HG02763 (cell line): Measurements from ENCODE around the gene ASCL2.
"Not testable (repeated sequence)": the region's sequence is repeated elsewhere in the genome, so short reads cannot be mapped to it uniquely, and the experiment has no call there.

Experiments
- ATAC-seq: cut with Tn5 transposase; IDR thresholded peaks from one replicate; pipeline ENCODE4 v1.9.1; 2021; ENCODE audit warnings: mild to moderate bottlenecking, moderate library complexity; ENCODE audit not compliant: unreplicated experiment

ASCL2 gene

DNA sequence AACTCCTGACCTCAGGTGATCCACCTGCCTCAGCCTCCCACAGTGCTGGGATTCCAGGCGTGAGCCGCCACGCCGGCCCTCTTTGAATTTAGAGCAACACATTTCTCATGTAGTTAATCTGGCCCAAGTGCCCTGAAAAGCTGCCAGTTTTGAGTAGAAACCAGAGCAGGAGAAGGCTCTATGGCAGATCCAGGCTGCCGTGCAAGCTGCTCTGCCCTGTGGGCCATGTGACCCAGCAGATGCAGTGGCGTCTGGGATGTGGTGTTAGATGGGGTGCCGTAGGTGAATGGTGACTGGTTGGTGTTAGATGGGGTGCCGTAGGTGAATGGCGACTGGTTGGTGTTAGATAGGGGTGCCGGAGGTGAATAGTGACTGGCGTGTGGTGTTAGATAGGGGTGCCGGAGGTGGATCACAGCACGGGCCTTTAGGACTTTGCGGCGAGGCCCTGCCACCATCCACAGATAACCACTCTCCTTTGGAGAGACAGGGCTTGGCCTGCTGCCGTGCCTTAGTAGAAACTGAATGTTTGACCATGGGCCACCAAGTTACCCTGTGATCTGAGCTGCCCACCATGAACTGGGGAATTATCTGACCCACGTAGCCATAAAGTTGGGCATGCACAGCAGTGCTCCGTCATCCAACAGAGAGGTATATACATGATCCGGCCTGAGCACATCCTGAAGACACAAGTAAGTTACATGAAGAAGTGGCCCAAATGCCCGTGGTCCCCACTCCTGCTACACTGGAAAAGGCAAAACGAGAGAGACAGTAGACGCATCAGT is 32.7 kb downstream of the ASCL2 start:
- no peak for ATAC-seq

DNA sequence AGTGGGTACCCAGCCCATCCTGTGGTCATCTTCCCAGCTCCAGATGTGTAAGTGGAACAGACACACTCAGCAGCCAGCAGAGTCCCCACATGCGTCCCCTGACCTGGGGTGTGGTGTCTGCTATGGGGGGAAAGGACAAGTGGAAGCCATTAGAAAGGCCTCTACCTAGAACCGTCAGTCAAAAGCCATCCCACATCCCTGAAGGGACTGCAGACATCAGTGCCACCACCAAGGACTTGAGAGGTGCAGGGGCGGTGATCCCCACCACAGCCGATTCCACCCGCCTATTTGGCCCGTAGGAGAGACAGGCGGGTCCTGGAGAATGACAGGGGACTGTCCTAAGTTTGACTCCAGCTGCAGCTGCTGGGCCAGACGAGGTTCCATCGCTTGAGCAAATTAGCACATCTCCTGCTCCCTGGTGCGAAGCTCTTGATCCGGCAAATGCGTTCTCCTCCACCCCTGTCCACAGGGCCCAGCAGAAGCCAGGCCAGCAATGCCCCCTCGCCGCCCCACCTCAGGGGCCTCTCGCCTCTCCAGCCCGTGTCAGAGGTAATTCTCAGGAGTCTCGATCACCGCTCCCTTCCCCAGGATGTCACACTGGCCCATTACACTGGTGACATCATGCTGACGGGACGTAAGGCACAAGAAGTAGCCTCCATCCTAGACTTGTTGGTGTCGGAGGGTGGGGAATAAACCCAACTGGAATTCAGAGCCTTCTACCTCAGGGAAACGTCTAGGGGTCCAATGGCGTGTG is 33.8 kb downstream of the ASCL2 start:
- ATAC-seq, result not testable (repeated sequence)

DNA sequence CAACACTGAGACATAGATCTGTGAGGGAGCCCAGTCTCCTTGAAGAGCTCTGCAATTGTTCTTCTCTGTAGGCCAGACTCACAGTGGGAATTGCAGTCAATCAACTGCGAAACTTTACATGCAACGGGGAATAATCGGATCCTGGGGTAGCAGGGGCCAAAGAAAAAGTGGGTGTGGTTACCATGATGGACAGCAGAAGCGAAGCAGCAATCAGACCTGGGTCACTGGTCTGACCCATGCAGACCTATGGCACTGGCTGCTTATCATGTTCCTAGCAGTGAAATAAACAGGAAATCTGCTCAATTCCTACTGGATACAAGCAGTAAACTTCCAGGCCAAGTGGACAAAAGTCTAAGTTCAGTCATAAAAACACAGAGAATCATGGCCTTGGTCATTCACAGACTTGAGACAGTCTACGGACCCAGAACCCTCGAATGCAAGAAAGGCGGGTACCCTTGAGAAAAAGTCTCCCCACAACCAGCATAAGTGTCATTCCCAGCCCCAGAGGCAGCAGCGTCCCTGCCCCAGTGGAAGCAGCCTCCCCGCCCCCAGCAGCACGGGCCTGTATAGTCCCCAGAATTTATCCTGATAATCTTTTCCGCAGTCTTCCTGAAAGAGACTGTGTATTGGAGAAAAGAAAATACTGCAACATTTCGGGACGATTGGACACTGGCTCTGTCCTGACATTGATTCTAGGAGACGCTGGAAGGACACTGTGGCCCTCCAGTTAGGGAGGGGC is 34.6 kb downstream of the ASCL2 start:
- ATAC-seq, result no peak

DNA sequence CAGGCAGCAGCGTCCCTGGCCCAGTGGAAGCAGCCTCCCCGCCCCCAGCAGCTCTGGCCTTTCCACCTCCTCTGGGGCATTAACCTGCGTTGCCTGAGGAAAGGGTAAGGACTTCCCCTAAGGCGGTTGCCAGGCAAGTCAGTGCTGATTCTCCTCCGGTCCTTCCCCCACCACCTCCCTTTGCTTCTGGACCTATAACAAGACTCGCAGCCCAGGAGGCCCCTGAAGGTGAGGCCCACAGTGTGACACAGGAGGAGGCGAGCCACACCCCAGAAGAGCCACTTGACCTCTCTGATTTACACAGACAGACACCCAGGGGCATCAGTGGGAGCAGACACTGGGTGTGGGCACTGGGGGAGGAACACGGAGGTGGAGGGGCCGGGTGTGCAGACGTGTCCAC is 35.4 kb downstream of the ASCL2 start:
- no peak for ATAC-seq

DNA sequence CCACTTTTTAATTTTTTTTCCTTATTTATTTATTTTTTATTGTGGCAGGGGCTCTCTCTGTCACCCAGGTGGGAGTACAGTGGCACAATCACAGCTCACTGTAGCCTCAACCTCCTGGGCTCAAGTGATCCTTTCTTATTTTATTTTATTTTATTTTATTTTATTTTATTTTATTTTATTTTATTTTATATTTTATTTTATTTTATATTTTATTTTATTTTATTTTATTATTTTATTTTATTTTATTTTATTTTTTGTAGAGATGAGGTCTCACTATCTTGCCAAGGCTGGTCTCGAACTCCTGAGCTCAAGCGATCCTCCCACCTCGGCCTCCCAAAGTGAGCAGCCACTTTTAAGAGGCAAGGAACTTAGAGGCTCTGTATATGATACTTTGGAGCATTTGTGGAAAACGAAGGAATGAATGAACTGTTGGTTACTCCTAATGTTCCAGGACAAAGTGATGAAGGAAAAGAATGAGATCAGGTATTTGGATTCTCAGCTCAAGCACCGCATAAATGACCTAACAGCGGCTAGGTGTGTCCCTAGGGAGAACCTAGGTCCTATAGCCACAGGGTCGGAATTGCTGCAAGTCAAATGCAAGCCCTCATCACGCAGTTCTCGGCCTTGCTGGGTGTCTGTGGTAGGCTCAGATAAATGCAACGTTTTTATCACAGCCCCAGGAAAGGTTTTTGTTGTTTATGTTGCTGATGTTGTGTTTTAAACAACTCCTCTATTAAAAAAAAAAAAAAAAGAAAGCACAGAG is 36.5 kb downstream of the ASCL2 start:
- ATAC-seq, result no peak

DNA sequence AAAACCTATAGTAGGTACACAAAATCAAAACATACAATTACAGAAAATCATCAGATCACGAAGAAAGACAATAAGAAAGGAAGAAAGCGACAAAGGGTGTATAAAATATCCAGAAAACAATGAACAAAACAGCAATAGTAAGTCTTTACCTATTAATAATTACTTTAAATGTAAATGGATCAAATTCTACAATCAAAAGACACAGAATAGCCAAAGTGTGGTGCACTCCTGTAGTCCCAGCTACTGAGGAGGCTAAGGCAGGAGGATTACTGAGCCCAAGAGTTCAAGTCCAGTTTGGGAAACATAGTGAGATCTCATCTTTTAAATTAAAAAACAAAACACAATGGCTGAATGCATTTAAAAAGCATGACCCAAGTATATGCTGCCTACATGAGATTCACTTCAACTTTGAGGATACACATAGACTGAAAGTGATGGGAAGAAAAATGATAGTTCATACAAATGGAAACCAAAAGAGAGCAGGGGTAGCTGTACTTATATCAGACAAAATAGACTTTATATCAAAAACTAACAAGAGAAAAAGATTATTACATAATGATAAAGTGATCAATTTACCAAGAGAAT is 40.6 kb downstream of the ASCL2 start:
- ATAC-seq, result no peak

DNA sequence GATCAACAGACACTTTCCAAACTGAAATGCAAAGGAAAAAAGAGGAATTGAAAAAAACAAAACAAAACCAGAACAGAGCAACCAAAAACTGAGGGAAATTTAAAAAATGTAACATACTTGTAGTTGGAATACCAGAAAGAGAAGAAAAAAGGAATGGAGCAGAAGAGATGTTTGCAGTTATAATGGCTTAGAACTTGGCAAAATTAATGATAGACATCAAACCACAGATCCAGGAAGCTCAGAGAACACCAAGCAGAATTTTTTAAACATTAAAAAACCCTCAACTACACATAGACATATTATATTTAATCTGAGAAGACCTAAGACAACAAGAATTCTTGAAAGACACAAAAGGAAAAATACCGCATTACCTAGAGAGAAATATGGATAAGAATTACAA is 46.1 kb downstream of the ASCL2 start:
- no peak for ATAC-seq

DNA sequence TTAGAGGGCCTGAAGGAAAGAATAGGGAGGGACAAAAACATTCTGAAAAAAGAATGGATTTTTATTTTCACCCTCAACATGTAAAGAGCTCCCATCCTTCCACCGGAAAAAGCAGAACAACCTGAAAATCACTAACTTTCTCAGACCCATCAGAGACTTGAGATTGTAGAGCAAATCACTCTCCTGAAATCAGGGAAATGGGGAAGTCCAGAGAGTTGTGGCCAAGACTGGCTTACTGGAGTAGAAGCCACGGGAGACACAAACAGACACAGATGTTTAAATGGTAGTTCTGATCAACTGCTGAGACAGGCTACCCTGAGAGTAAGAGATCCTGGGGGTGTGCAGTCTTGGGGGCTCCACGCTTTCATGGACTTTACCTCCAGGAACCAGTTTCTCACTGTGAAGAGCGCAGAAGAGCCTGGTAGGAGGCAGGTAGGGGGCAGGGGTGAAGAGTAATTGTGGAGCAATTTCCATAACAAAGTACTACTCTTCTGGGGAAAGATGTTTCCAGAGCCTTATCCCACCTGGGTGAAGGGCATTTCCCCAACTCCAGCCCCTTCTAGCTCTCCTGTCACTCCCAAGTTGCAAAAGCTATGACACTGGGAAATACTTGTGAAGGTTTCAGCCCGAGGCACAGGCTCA is 47.1 kb downstream of the ASCL2 start:
- no peak for ATAC-seq

DNA sequence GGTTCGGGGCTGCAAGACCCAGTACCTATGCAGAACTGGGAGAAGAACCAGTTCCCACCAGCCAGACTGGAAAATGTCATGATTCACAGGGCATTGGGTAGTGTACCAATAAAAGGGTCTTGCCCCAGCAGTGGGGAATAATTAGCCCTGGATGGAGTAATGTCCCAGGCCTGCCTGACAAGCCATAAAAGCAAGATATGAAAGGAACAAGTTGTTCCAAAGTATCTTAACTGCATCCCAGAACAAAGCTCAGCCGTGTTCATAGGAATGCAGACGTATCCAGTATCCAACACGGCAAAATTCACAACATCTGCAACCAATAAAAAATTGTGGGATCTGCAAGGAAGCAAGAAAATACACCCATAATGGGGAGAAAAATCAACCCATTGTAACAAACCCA is 47.9 kb downstream of the ASCL2 start:
- ATAC-seq, result no peak

DNA sequence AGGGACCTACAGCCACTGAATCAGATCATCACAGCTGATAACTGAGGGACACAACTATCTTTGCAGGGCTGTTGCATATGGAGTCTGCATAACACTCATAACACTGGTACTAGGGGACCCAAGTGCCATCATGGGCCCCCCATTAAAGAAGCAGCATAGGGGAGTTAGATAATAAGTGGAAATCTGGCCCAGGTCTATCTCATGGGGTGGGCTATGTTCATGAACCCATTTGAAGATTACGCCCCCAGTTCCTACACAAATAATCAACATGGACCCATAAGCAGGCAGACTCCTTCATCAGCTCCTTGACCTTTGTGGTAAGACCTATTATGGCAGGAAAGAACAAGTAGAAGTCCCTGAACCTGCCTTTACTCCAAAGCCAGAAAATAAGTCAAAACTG is 48.8 kb downstream of the ASCL2 start:
- no peak for ATAC-seq

DNA sequence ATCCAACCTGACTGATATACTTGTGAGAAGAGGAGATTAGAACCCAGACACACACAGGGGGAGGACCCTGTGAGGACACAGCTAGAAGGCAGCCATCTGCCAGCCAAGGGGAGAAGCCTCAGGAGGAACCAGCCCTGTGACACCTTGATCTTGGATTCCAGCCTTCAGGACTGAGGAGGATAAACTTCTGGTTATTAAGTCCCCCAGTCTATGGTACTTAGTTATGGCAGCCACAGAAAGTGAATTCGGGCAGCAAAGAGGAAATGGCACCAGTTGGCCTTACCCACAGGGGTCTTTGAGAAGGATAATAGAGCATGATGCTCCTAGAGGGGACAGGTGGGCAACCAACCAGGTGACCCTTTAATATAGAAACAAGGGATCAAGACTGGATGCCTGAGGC is 49.4 kb downstream of the ASCL2 start:
- no peak for ATAC-seq

DNA sequence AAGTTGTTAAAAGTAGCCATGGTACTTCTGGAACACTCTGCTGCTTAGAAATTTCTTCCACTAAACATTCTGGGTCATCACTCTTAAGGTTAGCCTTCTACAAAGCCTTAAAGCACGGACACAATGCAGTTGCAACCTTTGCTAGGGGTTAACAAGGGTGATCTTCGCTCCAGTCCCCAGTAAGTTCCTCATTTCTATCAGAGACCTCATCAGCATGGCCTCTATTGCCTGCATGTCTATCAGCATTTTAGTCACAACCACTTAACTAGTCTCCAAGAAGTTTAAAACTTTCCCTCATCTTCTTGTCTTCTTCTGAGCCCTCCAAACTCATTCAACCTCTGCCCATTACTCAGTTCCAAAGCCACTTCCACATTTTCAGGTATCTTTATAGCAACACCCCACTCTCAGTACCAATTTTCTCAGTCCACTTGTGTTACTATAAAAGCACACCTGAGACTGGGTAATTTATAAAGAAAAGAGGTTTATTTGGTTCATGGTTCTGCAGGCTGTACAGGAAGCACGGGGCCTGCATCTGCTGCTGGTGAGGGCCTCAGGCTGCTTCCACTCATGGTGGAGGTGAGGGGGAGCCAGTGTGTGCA is 50.1 kb downstream of the ASCL2 start:
- ATAC-seq, result no peak

DNA sequence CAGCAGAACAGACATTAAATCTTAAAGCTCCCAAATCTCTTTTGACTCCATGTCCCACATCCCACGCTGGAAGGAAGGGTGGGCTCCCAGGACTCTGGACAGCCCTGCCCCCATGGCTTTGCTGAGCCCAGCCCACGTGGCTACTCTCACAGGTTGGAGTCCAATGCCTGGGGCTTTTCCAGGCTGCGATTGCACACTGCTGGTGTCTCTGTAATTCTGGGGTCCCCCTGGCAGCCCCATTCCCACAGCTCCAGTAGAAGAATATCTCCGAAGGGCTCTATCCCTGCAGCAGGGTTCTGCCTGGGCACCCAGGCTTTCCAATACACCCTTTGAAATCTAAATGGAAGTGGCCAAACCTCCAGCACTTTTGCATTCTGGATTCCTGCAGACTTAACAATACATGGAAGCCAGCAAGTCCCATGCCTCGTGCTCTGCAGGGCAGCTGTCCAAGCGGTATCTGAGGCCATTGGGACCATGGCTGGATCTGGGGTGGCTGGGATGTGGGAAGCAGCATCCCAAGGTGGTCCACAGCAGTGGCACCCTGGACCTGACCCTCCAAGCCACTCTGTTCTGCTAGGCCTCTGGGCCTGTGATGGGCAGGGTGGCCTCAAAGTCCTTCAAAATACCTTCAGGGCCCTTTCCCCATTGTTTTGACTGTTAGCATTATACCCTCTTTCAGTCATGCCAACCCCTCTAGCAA is 50.9 kb downstream of the ASCL2 start:
- ATAC-seq, result no peak
